Thoracic aorta (tissue), 2 donors: ENCODE data around the gene PBX4. TPM values are rescaled to one million over a fixed set of nuclear protein-coding genes. Genes with fewer than 3 reads are reported as not detected.
"Not testable (repeated sequence)": the region's sequence is repeated elsewhere in the genome, so short reads cannot be mapped to it uniquely, and the experiment has no call there.

Experiments used
- ATAC-seq: fragments of 150-250 bp; one replicate; pipeline ENCODE4 v1.8.0; 2017; ENCODE audit warnings: low read depth; ENCODE audit not compliant: insufficient number of reproducible peaks, low FRiP score
- DNase-seq: peaks from one replicate; pipeline ENCODE4 v3.0.0-alpha.2; 2020; ENCODE audit warnings: low spot score
- H3K27ac ChIP-seq, 2 donors: fragments of 200-600 bp; sonication (generic); 1 replicate in 1 of 2; 2 replicates in 1 of 2; pipeline ENCODE4 v1.5.1; 2016; ENCODE audit warnings: mild to moderate bottlenecking in 2 of 2, moderate library complexity in 2 of 2
- H3K27me3 ChIP-seq: fragments of 200-600 bp; sonication (generic); replicated peaks from 2 replicates; pipeline ENCODE4 v1.6.0; 2016; ENCODE audit warnings: mild to moderate bottlenecking; ENCODE audit not compliant: insufficient read depth
- H3K36me3 ChIP-seq: fragments of 200-600 bp; sonication (generic); one replicate; pipeline ENCODE4 v1.5.1; 2016
- H3K4me1 ChIP-seq, 2 donors: fragments of 200-600 bp; sonication (generic); 1 replicate in 1 of 2; 2 replicates in 1 of 2; pipeline versions ENCODE4 v1.5.1 to v1.6.0; 2016; ENCODE audit warnings: low read depth in 2 of 2, mild to moderate bottlenecking in 1 of 2; ENCODE audit not compliant: control insufficient read depth in 1 of 2
- H3K4me3 ChIP-seq: fragments of 200-600 bp; sonication (generic); 2 replicates; pipeline ENCODE4 v1.5.1; 2016; ENCODE audit warnings: mild to moderate bottlenecking
- H3K9me3 ChIP-seq: fragments of 200-600 bp; sonication (generic); 2 replicates; pipeline ENCODE4 v1.5.1; 2016
- CTCF ChIP-seq: fragments of 200-600 bp; sonication (generic); IDR thresholded peaks from one replicate; pipeline ENCODE4 v1.5.1; 2019; ENCODE audit warnings: antibody characterized with exemption
- total RNA-seq, 2 donors: library from RNA; depleted of rRNA; stranded (reverse); fragments of >200 nt; gene quantifications; one replicate each; pipeline versions ENCODE4 v1.1.0 to v1.2.3, GENCODE V29; 2016

PBX4 gene
- total RNA-seq: not detected

- TF ChIP-seq CTCF: no peak
- Histone ChIP-seq H3K27ac (no peak within 1 kb of the TSS), H3K27me3 (peaks cover 5% of the 10 kb centered on the region), H3K9me3 (no peaks in the 10 kb centered on the region), H3K4me3 (peak within 1 kb of the TSS; percentile 67), H3K4me1 (no peaks in the 10 kb centered on the region), H3K36me3 (no peaks in the 10 kb centered on the region)
- ATAC-seq (peak; percentile 44), DNase-seq (peak; percentile 56)
These were observed at the start of gene PBX4 for GRCh38 chr19:19618219-19619051. TSS of gene PBX4 (minus strand) at chr19:19618687. CDS start at chr19:19618629, 58 bp downstream.

GRCh38 chr19:19665420-19665948 lies 47.0 kb upstream of the PBX4 start:
- peaks cover 15 to 31% of the 10 kb centered on the region in 2 donors for H3K4me1 ChIP-seq
- not testable (repeated sequence) for H3K27ac ChIP-seq, H3K27me3 ChIP-seq, ATAC-seq, H3K9me3 ChIP-seq, DNase-seq, H3K4me3 ChIP-seq, H3K36me3 ChIP-seq

- no peaks in the 10 kb centered on the region for H3K27me3 ChIP-seq
- peaks cover 9 to 22% of the 10 kb centered on the region in 2 donors for H3K4me1 ChIP-seq
- peak; percentile 12 for TF ChIP-seq CTCF
- peak within 1 kb of the TSS; percentile 79 for H3K4me3 ChIP-seq
- ATAC-seq: peak; percentile 96
- H3K36me3 ChIP-seq: peaks cover 2% of the 10 kb centered on the region
- peak within 1 kb of the TSS; percentile 71 to 90 for H3K27ac ChIP-seq
- DNase-seq: peak; percentile 90
- no peaks in the 10 kb centered on the region for H3K9me3 ChIP-seq
These were observed 45.0 kb upstream of the PBX4 start, which contains the start of gene ATP13A1 for GRCh38 chr19:19663256-19664120. TSS of gene ATP13A1 (minus strand) at chr19:19663676. CDS start at chr19:19663666, 10 bp downstream.

GRCh38 chr19:19662871-19663255 lies 44.4 kb upstream of the PBX4 start:
- no peak for DNase-seq
- Histone ChIP-seq H3K4me1 (peaks cover 9 to 18% of the 10 kb centered on the region in 2 donors), H3K27ac (peak overlapping the region; percentile 71 to 90), H3K27me3 (no peaks in the 10 kb centered on the region), H3K9me3 (no peaks in the 10 kb centered on the region), H3K4me3 (peak overlapping the region; percentile 79), H3K36me3 (peaks cover 8% of the 10 kb centered on the region)
- ATAC-seq: no peak
- no peak for TF ChIP-seq CTCF

GRCh38 chr19:19662344-19662743 lies 43.9 kb upstream of the PBX4 start:
- ATAC-seq (no peak), DNase-seq (no peak)
- TF ChIP-seq CTCF: no peak
- Histone ChIP-seq H3K4me1 (peaks cover 9 to 18% of the 10 kb centered on the region in 2 donors), H3K9me3 (no peaks in the 10 kb centered on the region), H3K27ac (no peak overlapping the region), H3K4me3 (peak overlapping the region; percentile 79), H3K36me3 (peaks cover 10% of the 10 kb centered on the region), H3K27me3 (no peaks in the 10 kb centered on the region)
